Measurements from ENCODE around the gene SIRT3. TPM values are rescaled to one million over a fixed set of nuclear protein-coding genes. Genes with fewer than 3 reads are reported as not detected.

SIRT3 gene
- total RNA-seq, 4 donors from 2014 or later: 9.2 to 15.0 (median 12.7) TPM

GRCh38 chr11:218815-219593 is 17.1 kb downstream of the SIRT3 start:
- Histone ChIP-seq H3K4me1 (peaks cover 1 to 4% of the 10 kb centered on the region in 2 donors), H3K4me3 (no peak overlapping the region), H3K36me3 (peaks cover 0 to 23% of the 10 kb centered on the region in 2 donors), H3K27me3 (no peaks in the 10 kb centered on the region), H3K9me3 (no peaks in the 10 kb centered on the region), H3K27ac (no peak overlapping the region)
- in situ Hi-C loops (cut with MboI; ENCODE audit: low sequenced_read_pairs in 4 of 4) (no loop called here), intact Hi-C loops (cut with DNase I; ENCODE audit: low total_unique reads) (no loop called here)
- no peak for ATAC-seq
- DNase-seq: no peak
- no peak for TF ChIP-seq POLR2A (IDR thresholded peaks at IDR 0.05)
- no peak for TF ChIP-seq CTCF (IDR thresholded peaks at IDR 0.05 in 4 of 5, conservative IDR thresholded peaks at IDR 0.05 in 1 of 5)

GRCh38 chr11:217704-218103 is 18.4 kb downstream of the SIRT3 start:
- intact Hi-C loops (cut with DNase I; ENCODE audit: low total_unique reads) (no loop called here), in situ Hi-C loops (cut with MboI; ENCODE audit: low sequenced_read_pairs in 4 of 4) (no loop called here)
- DNase-seq (no peak), ATAC-seq (no peak)
- Histone ChIP-seq H3K9me3 (no peaks in the 10 kb centered on the region), H3K4me1 (peaks cover 0 to 6% of the 10 kb centered on the region in 2 donors), H3K36me3 (peaks cover 0 to 36% of the 10 kb centered on the region in 2 donors), H3K27me3 (no peaks in the 10 kb centered on the region), H3K27ac (no peak overlapping the region), H3K4me3 (no peak overlapping the region)
- TF ChIP-seq CTCF (IDR thresholded peaks at IDR 0.05 in 4 of 5, conservative IDR thresholded peaks at IDR 0.05 in 1 of 5): no peak
- no peak for TF ChIP-seq POLR2A (IDR thresholded peaks at IDR 0.05)

- TF ChIP-seq CTCF (IDR thresholded peaks at IDR 0.05 in 4 of 5, conservative IDR thresholded peaks at IDR 0.05 in 1 of 5) (no peak), POLR2A (IDR thresholded peaks at IDR 0.05) (no peak)
- H3K4me1 ChIP-seq: peaks cover 0 to 6% of the 10 kb centered on the region in 2 donors
- no peak overlapping the region for H3K4me3 ChIP-seq
- peaks cover 0 to 50% of the 10 kb centered on the region in 2 donors for H3K36me3 ChIP-seq
- no peak overlapping the region for H3K27ac ChIP-seq
- in situ Hi-C loops (cut with MboI; ENCODE audit: low sequenced_read_pairs in 4 of 4) (no loop called here), intact Hi-C loops (cut with DNase I; ENCODE audit: low total_unique reads) (no loop called here)
- H3K9me3 ChIP-seq: no peaks in the 10 kb centered on the region
- H3K27me3 ChIP-seq: no peaks in the 10 kb centered on the region
- DNase-seq (no peak), ATAC-seq (no peak)
Observed at GRCh38 chr11:216081-216974, 19.8 kb downstream of the SIRT3 start.

GRCh38 chr11:215581-216037 is 20.5 kb downstream of the SIRT3 start:
- ATAC-seq (no peak), DNase-seq (no peak)
- TF ChIP-seq POLR2A (IDR thresholded peaks at IDR 0.05): no peak
- TF ChIP-seq CTCF (IDR thresholded peaks at IDR 0.05 in 4 of 5, conservative IDR thresholded peaks at IDR 0.05 in 1 of 5): no peak
- no peaks in the 10 kb centered on the region for H3K9me3 ChIP-seq
- no peak overlapping the region for H3K4me3 ChIP-seq
- H3K36me3 ChIP-seq: peaks cover 0 to 57% of the 10 kb centered on the region in 2 donors
- peaks cover 4 to 6% of the 10 kb centered on the region in 2 donors for H3K4me1 ChIP-seq
- in situ Hi-C loops (cut with MboI; ENCODE audit: low sequenced_read_pairs in 4 of 4): no loop called here
- intact Hi-C loops (cut with DNase I; ENCODE audit: low total_unique reads): no loop called here
- no peaks in the 10 kb centered on the region for H3K27me3 ChIP-seq
- no peak overlapping the region for H3K27ac ChIP-seq

Data from gastrocnemius medialis (tissue), 4 donors.